ENCODE measurements around the gene TP53I11. TPM values are rescaled to one million over a fixed set of nuclear protein-coding genes. Genes with fewer than 3 reads are reported as not detected.

Gene TP53I11
- total and polyA plus RNA-seq, 8 donors, result 45.7 to 95.5 (median 58.2) TPM

DNA sequence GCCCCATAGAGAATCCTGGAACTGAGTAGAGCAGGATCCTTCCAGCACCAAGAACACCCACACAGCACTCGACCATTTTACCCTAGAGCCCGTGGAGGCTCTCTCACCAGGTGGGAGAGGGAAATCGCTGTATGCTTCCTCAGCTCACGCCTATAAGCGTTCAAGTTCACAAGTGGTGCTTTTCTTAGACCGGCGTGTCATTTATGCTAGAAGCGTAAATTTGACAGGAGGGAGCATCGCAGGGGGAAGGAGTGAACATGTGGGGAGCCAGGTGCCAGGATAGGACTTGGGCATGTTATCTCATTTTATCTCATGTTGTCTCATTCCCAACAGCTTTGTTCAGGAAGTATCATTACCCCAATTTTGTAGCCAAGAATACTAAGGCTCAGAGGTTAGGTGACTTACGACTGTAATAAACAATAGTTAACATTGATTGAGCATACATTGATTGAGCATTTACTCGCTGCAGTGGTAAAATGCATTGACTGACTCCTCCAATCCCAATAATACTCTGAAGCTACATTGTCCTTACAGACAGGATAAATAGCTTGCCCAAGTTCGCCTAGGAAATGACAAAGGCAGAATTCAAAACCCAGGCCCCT is 19.1 kb upstream of the TP53I11 start:
- H3K27ac ChIP-seq, result peak overlapping the region in 1 of 2 donors; percentile 80
- H3K27me3 ChIP-seq, result no peaks in the 10 kb centered on the region
- TF ChIP-seq, protein P1, sequence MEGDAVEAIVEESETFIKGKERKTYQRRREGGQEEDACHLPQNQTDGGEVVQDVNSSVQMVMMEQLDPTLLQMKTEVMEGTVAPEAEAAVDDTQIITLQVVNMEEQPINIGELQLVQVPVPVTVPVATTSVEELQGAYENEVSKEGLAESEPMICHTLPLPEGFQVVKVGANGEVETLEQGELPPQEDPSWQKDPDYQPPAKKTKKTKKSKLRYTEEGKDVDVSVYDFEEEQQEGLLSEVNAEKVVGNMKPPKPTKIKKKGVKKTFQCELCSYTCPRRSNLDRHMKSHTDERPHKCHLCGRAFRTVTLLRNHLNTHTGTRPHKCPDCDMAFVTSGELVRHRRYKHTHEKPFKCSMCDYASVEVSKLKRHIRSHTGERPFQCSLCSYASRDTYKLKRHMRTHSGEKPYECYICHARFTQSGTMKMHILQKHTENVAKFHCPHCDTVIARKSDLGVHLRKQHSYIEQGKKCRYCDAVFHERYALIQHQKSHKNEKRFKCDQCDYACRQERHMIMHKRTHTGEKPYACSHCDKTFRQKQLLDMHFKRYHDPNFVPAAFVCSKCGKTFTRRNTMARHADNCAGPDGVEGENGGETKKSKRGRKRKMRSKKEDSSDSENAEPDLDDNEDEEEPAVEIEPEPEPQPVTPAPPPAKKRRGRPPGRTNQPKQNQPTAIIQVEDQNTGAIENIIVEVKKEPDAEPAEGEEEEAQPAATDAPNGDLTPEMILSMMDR (IDR thresholded peaks at IDR 0.05), result no peak
- no peak for ATAC-seq
- H3K4me1 ChIP-seq, result peaks cover 0 to 14% of the 10 kb centered on the region in 2 donors
- no peak for DNase-seq
- no peak overlapping the region for H3K4me3 ChIP-seq
- intact Hi-C loops (cut with DNase I), result no loop called here
- no peaks in the 10 kb centered on the region for H3K9me3 ChIP-seq
- H3K36me3 ChIP-seq, result no peaks in the 10 kb centered on the region

DNA sequence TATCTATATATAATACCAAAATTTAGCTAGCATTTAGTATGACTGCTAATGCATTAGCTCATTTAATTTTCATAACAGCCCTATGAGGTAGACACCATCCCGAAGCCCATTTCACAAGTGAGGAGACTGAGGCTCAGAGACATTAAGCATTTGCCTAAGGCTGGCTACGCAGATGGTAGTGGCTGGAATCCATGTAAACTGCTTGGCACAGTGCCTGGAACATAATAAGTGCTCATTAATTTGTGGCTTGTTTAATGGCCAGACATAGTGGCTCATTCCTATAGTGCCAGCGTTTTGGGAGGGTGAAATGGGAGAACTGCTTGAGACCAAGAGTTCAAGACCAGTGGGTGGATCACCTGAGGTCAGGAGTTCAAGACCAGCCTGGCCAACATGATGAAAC is 17.8 kb upstream of the TP53I11 start:
- Histone ChIP-seq H3K4me3 (no peak overlapping the region), H3K36me3 (no peaks in the 10 kb centered on the region), H3K9me3 (no peaks in the 10 kb centered on the region), H3K4me1 (peaks cover 0 to 26% of the 10 kb centered on the region in 2 donors), H3K27ac (no peak overlapping the region), H3K27me3 (no peaks in the 10 kb centered on the region)
- intact Hi-C loops (cut with DNase I), result no loop called here
- TF ChIP-seq, protein P1 (IDR thresholded peaks at IDR 0.05), result no peak
- DNase-seq (no peak), ATAC-seq (no peak)

DNA sequence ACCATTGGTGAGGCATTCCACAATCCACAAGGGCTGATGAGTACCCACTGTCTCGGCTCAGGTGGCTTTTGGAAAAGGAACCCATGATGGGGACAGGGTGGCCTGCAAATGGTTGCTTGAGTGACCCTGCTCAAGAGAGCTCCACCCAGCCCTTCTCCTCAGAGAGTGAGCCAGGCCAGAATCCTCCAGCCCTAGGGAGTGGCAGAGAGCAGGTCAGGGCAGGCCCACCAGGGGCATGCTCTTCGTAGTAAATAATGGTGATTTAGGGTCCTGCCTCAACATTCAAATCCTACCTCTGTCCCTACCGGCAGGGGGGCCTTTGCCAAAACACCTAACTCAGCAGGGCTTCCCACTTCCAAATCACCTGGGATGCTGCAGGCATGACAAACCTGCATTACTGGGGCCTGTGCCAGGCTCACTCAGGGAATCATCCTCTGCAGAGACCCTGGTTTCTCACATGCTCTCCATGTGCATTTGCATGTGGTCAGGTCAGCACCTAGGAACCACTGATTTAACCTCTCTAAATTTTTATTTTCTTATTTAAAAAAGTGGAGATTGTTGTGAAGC is 17.3 kb upstream of the TP53I11 start:
- Histone ChIP-seq H3K9me3 (no peaks in the 10 kb centered on the region), H3K27me3 (no peaks in the 10 kb centered on the region), H3K27ac (no peak overlapping the region), H3K4me3 (no peak overlapping the region), H3K4me1 (peaks cover 0 to 27% of the 10 kb centered on the region in 2 donors), H3K36me3 (no peaks in the 10 kb centered on the region)
- no peak for DNase-seq
- intact Hi-C loops (cut with DNase I), result no loop called here
- ATAC-seq, result no peak
- TF ChIP-seq, protein P1 (IDR thresholded peaks at IDR 0.05), result no peak

GRCh38 chr11:44966694-44967093 is 16.0 kb upstream of the TP53I11 start:
- ATAC-seq, result no peak
- TF ChIP-seq, protein P1 (IDR thresholded peaks at IDR 0.05), result no peak
- intact Hi-C loops (cut with DNase I), result no loop called here

DNA sequence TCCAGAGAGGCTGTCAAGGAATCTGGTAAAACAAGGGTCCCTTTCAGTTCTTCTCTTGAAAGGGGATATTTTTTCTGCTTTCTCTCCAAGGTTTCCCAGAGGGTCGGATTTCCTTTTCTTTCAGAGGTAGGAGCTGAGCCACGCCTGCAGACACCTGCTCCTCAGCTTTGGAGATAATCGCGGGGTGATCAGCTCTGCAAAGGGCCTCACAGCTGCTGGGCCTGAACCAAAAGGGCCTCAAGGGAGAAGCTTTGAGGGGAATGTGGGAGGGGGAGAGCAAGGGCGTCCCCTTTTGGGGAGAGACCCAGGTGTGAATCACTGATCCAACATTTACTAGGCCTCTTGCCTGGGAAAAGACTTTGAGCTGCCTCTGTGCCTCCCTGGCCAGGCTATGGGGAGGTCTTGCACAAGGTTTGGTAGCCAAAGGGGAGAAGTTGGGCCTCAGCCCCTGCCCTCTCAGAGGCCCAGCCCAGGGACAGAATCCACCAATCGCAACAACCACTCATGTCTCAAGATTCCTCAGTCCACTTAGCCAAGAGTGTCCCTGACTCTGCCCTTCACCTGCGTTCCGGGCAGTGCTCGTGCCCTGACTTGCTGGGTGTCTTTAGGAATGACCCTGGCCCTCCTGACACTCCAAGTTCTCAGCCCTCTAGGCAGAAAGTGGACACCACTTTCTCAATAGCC is 14.0 kb upstream of the TP53I11 start:
- ATAC-seq, result peak; percentile 91

More at GRCh38 chr11:44966694-44967093, 16.0 kb upstream of the TP53I11 start:
- H3K4me3 ChIP-seq, result no peak overlapping the region
- H3K4me1 ChIP-seq, result peaks cover 0 to 27% of the 10 kb centered on the region in 2 donors
- H3K9me3 ChIP-seq, result no peaks in the 10 kb centered on the region
- no peak for DNase-seq
- no peak overlapping the region for H3K27ac ChIP-seq
- no peaks in the 10 kb centered on the region for H3K36me3 ChIP-seq
- no peaks in the 10 kb centered on the region for H3K27me3 ChIP-seq

More for the DNA sequence above, 14.0 kb upstream of the TP53I11 start:
- intact Hi-C loops (cut with DNase I), result no loop called here
- Histone ChIP-seq H3K9me3 (no peaks in the 10 kb centered on the region), H3K27me3 (no peaks in the 10 kb centered on the region), H3K36me3 (no peaks in the 10 kb centered on the region), H3K27ac (peak overlapping the region; percentile 35 to 69), H3K4me1 (peaks cover 0 to 18% of the 10 kb centered on the region in 2 donors), H3K4me3 (no peak overlapping the region)
- TF ChIP-seq, protein P1 (IDR thresholded peaks at IDR 0.05), result no peak
- DNase-seq, result peak in 1 of 4 donors; percentile 77
